Immature natural killer cell (primary cell): ENCODE data around the gene NOVA2. TPM values are rescaled to one million over a fixed set of nuclear protein-coding genes. Genes with fewer than 3 reads are reported as not detected.

Experiments used
- DNase-seq, 3 donors: peaks; one replicate each; pipeline ENCODE4 v3.0.0; 2022; ENCODE audit warnings: mixed read lengths in 1 of 3
- H3K27ac Mint-ChIP-seq, 6 donors: one replicate each; pipeline ENCODE4 v1.8.0; 2020; ENCODE audit warnings: mixed read lengths in 6 of 6, mild to moderate bottlenecking in 5 of 6, inconsistent platforms in 4 of 6, moderate library complexity in 3 of 6
- H3K27me3 Mint-ChIP-seq, 3 donors: one replicate each; pipeline ENCODE4 v1.8.0; 2020 to 2021; ENCODE audit warnings: low read depth in 3 of 3, mild to moderate bottlenecking in 3 of 3, mixed read lengths in 3 of 3, moderate library complexity in 3 of 3, inconsistent platforms in 1 of 3
- H3K36me3 Mint-ChIP-seq, 3 donors: one replicate each; pipeline ENCODE4 v1.8.0; 2020; ENCODE audit warnings: mixed read lengths in 3 of 3, inconsistent platforms in 2 of 3, mild to moderate bottlenecking in 2 of 3
- H3K4me1 Mint-ChIP-seq, 2 donors: one replicate each; pipeline ENCODE4 v1.8.0; 2020; ENCODE audit warnings: inconsistent platforms in 2 of 2, mild to moderate bottlenecking in 2 of 2, mixed read lengths in 2 of 2, moderate library complexity in 1 of 2
- H3K4me3 Mint-ChIP-seq, 5 donors: one replicate each; pipeline ENCODE4 v1.8.0; 2020; ENCODE audit warnings: mild to moderate bottlenecking in 5 of 5, mixed read lengths in 5 of 5, inconsistent platforms in 3 of 5, moderate library complexity in 3 of 5
- H3K9me3 Mint-ChIP-seq, 6 donors: one replicate each; pipeline ENCODE4 v1.8.0; 2020; ENCODE audit warnings: mild to moderate bottlenecking in 6 of 6, mixed read lengths in 6 of 6, inconsistent platforms in 4 of 6, moderate library complexity in 3 of 6
- polyA plus RNA-seq, 3 donors: library from polyadenylated mRNA; unstranded; fragments of 300-500 nt; fragmentation: Illumina TruSeq; gene quantifications; one replicate each; pipeline ENCODE4 v1.2.3, GENCODE V29; 2021

NOVA2 gene
- polyA plus RNA-seq, 3 donors from 2014 or later: not detected

- H3K27ac Mint-ChIP-seq: no peak overlapping the region
- H3K27me3 Mint-ChIP-seq: peaks cover 10 to 19% (median 15%) of the 10 kb centered on the region in 3 donors
- no peaks in the 10 kb centered on the region for H3K4me1 Mint-ChIP-seq
- no peak for DNase-seq
- H3K36me3 Mint-ChIP-seq: no peaks in the 10 kb centered on the region
- no peaks in the 10 kb centered on the region for H3K9me3 Mint-ChIP-seq
- H3K4me3 Mint-ChIP-seq: no peak overlapping the region
Observed at GRCh38 chr19:45918721-45919120, 54.9 kb downstream of the NOVA2 start.

GRCh38 chr19:45917421-45918091, 56.1 kb downstream of the NOVA2 start:
- H3K27ac Mint-ChIP-seq: no peak overlapping the region
- no peak for DNase-seq
- no peaks in the 10 kb centered on the region for H3K4me1 Mint-ChIP-seq
- peaks cover 10 to 22% (median 21%) of the 10 kb centered on the region in 3 donors for H3K27me3 Mint-ChIP-seq
- H3K36me3 Mint-ChIP-seq: no peaks in the 10 kb centered on the region
- H3K4me3 Mint-ChIP-seq: no peak overlapping the region
- no peaks in the 10 kb centered on the region for H3K9me3 Mint-ChIP-seq

GRCh38 chr19:45913874-45914830, 59.5 kb downstream of the NOVA2 start, which contains the start of gene NANOS2:
TSS of gene NANOS2 (minus strand) at chr19:45914778. CDS start at chr19:45914693, 85 bp downstream.
- DNase-seq: no peak
- peaks cover 8 to 19% (median 14%) of the 10 kb centered on the region in 3 donors for H3K27me3 Mint-ChIP-seq
- no peaks in the 10 kb centered on the region for H3K9me3 Mint-ChIP-seq
- no peak within 1 kb of the TSS for H3K27ac Mint-ChIP-seq
- no peaks in the 10 kb centered on the region for H3K4me1 Mint-ChIP-seq
- no peaks in the 10 kb centered on the region for H3K36me3 Mint-ChIP-seq
- no peak within 1 kb of the TSS for H3K4me3 Mint-ChIP-seq

GRCh38 chr19:45911291-45911690, 62.4 kb downstream of the NOVA2 start:
- H3K9me3 Mint-ChIP-seq: no peaks in the 10 kb centered on the region
- no peak overlapping the region for H3K27ac Mint-ChIP-seq
- DNase-seq: no peak
- H3K36me3 Mint-ChIP-seq: no peaks in the 10 kb centered on the region
- no peaks in the 10 kb centered on the region for H3K4me1 Mint-ChIP-seq
- H3K4me3 Mint-ChIP-seq: no peak overlapping the region
- peaks cover 2 to 14% (median 10%) of the 10 kb centered on the region in 3 donors for H3K27me3 Mint-ChIP-seq

GRCh38 chr19:45908956-45909355, 64.7 kb downstream of the NOVA2 start:
- Mint-ChIP-seq H3K9me3 (no peaks in the 10 kb centered on the region), H3K27me3 (peaks cover 4 to 16% (median 11%) of the 10 kb centered on the region in 3 donors), H3K36me3 (no peaks in the 10 kb centered on the region), H3K27ac (no peak overlapping the region), H3K4me3 (no peak overlapping the region), H3K4me1 (peaks cover 0 to 2% of the 10 kb centered on the region in 2 donors)
- DNase-seq: no peak

- Mint-ChIP-seq H3K4me3 (no peak overlapping the region), H3K27me3 (peaks cover 13 to 15% (median 14%) of the 10 kb centered on the region in 3 donors), H3K27ac (peak overlapping the region in 1 of 6 donors; percentile 61), H3K36me3 (no peaks in the 10 kb centered on the region), H3K9me3 (no peaks in the 10 kb centered on the region), H3K4me1 (peaks cover 6 to 13% of the 10 kb centered on the region in 2 donors)
- DNase-seq: no peak
Observed at GRCh38 chr19:45906221-45906620, 67.4 kb downstream of the NOVA2 start.

- DNase-seq: no peak
- peaks cover 12 to 17% (median 14%) of the 10 kb centered on the region in 3 donors for H3K27me3 Mint-ChIP-seq
- H3K4me1 Mint-ChIP-seq: peaks cover 17 to 19% of the 10 kb centered on the region in 2 donors
- H3K4me3 Mint-ChIP-seq: peak overlapping the region in 1 of 5 donors; percentile 32
- H3K27ac Mint-ChIP-seq: no peak overlapping the region
- no peaks in the 10 kb centered on the region for H3K9me3 Mint-ChIP-seq
- H3K36me3 Mint-ChIP-seq: peaks cover 0 to 7% (median 3%) of the 10 kb centered on the region in 3 donors
Observed at GRCh38 chr19:45905011-45905410, 68.7 kb downstream of the NOVA2 start.

- Mint-ChIP-seq H3K27ac (peak overlapping the region; percentile 80 to 89 (median 86)), H3K9me3 (no peaks in the 10 kb centered on the region), H3K36me3 (peaks cover 0 to 14% (median 9%) of the 10 kb centered on the region in 3 donors), H3K27me3 (peaks cover 11 to 17% (median 12%) of the 10 kb centered on the region in 3 donors), H3K4me3 (peak overlapping the region; percentile 93 to 98 (median 96)), H3K4me1 (peaks cover 19 to 21% of the 10 kb centered on the region in 2 donors)
- peak; percentile 100 for DNase-seq
Observed at GRCh38 chr19:45902651-45903625, 70.7 kb downstream of the NOVA2 start.

GRCh38 chr19:45901912-45902650, 71.6 kb downstream of the NOVA2 start, which contains the start of gene MYPOP:
TSS of gene MYPOP (minus strand) at chr19:45902613. CDS start at chr19:45901773, 840 bp downstream.
- Mint-ChIP-seq H3K4me1 (peaks cover 19 to 21% of the 10 kb centered on the region in 2 donors), H3K27me3 (peaks cover 11 to 14% (median 12%) of the 10 kb centered on the region in 3 donors), H3K27ac (peak within 1 kb of the TSS; percentile 80 to 94 (median 88)), H3K36me3 (peaks cover 0 to 14% (median 9%) of the 10 kb centered on the region in 3 donors), H3K4me3 (peak within 1 kb of the TSS; percentile 93 to 98 (median 96)), H3K9me3 (no peaks in the 10 kb centered on the region)
- DNase-seq: no peak

GRCh38 chr19:45901432-45901911, 72.2 kb downstream of the NOVA2 start:
- H3K9me3 Mint-ChIP-seq: no peaks in the 10 kb centered on the region
- peaks cover 0 to 14% (median 9%) of the 10 kb centered on the region in 3 donors for H3K36me3 Mint-ChIP-seq
- H3K4me1 Mint-ChIP-seq: peaks cover 19 to 21% of the 10 kb centered on the region in 2 donors
- DNase-seq: peak; percentile 37 to 43 (median 42)
- peak overlapping the region in 2 of 6 donors; percentile 58 to 80 for H3K27ac Mint-ChIP-seq
- peaks cover 11 to 14% (median 12%) of the 10 kb centered on the region in 3 donors for H3K27me3 Mint-ChIP-seq
- peak overlapping the region in 3 of 5 donors; percentile 35 to 55 (median 44) for H3K4me3 Mint-ChIP-seq

GRCh38 chr19:45900738-45901431, 72.8 kb downstream of the NOVA2 start:
- Mint-ChIP-seq H3K4me1 (peaks cover 19 to 21% of the 10 kb centered on the region in 2 donors), H3K27me3 (peaks cover 9 to 14% (median 12%) of the 10 kb centered on the region in 3 donors), H3K9me3 (no peaks in the 10 kb centered on the region), H3K4me3 (peak overlapping the region; percentile 43 to 64 (median 55)), H3K27ac (peak overlapping the region in 1 of 6 donors; percentile 46), H3K36me3 (peaks cover 0 to 14% (median 9%) of the 10 kb centered on the region in 3 donors)
- no peak for DNase-seq
